ENCODE measurements around the gene HORMAD2.

The HORMAD2 gene

DNA sequence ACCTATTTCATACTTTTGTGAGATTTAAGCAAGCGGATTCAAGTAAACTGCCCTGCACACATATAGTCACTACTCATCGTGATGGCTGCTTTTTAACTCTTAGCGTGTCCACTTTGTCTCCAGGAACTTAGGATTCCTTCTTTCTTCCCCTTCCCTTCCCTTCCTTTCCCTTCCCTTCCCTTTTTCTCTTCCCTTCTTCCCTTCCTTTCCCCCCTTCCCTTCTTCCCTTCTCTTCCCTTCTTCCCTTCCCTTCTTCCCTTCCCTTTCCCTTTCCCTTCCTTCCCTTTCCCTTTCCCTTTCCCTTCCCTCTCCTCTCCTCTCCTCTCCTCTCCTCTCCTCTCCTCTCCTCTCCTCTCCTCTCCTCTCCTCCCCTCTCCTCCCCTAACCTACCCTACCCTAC is 100.4 kb downstream of the HORMAD2 start:
- Mint-ChIP-seq H3K9me3 (no peaks in the 10 kb centered on the region), H3K36me3 (ENCODE audit: low read depth) (peaks cover 2% of the 10 kb centered on the region), H3K4me3 (no peak overlapping the region), H3K27ac (peak overlapping the region; percentile 97), H3K27me3 (no peaks in the 10 kb centered on the region), H3K4me1 (peaks cover 91% of the 10 kb centered on the region)
- ATAC-seq (no peak), DNase-seq (no peak)

DNA sequence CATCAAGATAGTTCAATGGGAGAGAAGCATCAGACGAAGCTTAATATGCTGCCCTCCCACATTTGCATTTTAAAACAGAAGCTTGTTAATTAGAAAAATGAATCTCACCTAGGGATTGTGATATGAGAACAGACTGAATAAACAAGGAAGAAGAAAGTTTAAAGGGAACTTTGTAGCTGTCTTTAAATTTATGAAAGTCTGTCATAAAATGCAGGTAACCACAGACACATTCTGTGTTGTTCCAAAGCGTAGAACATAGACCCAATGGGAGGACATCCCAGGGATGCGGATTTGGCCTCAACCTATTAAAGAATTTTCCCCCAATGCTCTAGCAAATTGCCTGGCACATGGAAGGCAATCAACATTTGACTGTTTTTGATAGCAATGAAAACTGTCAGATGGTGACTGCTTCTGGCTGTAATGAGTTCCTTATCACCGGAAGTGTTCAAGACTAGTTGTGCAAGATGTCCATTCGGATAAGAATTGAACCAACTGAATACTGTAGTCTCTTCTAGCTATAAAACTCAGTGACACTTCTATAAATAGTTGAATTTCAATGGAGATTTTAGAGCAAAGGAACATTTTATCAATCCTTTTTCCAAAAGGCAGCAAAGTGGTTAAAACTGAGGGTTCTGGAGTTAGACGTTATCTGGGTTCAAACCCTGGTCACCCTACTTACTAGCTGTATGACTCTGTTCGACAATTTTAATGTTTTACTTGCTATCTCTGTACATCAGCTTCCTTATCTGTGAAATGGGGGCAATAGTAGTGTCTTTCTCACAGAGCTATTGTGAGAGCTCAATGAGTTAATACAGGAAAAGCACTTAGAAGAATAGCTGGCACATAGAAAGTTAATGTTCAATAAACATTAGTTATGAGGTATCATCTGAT is 101.4 kb downstream of the HORMAD2 start:
- H3K27me3 Mint-ChIP-seq, result no peaks in the 10 kb centered on the region
- peak overlapping the region; percentile 72 for H3K27ac Mint-ChIP-seq
- ATAC-seq (no peak), DNase-seq (no peak)
- no peaks in the 10 kb centered on the region for H3K9me3 Mint-ChIP-seq
- no peak overlapping the region for H3K4me3 Mint-ChIP-seq
- H3K4me1 Mint-ChIP-seq, result peaks cover 92% of the 10 kb centered on the region
- peaks cover 3% of the 10 kb centered on the region for H3K36me3 Mint-ChIP-seq (ENCODE audit: low read depth)

DNA sequence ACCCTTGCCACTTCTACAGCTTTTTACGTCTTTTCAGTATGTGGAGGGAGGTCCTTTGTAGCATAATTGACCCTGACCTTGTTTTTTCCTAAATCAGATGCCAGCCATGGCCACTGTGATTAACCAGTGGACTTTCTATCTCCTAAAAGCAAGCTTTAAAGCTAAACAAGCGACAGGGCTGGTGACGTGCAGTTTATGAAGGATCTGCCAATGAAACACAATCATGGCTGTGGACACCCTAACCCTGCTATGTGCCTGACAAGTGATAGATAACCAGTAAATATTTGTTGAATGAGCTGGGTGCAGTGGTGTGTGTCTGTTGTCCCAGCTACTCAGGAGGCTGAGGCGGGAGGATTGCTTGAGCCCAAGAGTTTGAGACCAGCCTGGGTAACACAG is 102.1 kb downstream of the HORMAD2 start:
- Mint-ChIP-seq H3K27ac (peak overlapping the region; percentile 72), H3K36me3 (ENCODE audit: low read depth) (peaks cover 3% of the 10 kb centered on the region), H3K4me1 (peaks cover 93% of the 10 kb centered on the region), H3K4me3 (no peak overlapping the region), H3K9me3 (no peaks in the 10 kb centered on the region), H3K27me3 (no peaks in the 10 kb centered on the region)
- ATAC-seq, result no peak
- no peak for DNase-seq

GRCh38 chr22:30182815-30183214 is 102.6 kb downstream of the HORMAD2 start:
- no peak for DNase-seq
- peaks cover 93% of the 10 kb centered on the region for H3K4me1 Mint-ChIP-seq
- H3K27me3 Mint-ChIP-seq, result no peaks in the 10 kb centered on the region
- H3K9me3 Mint-ChIP-seq, result no peaks in the 10 kb centered on the region
- ATAC-seq, result no peak
- peaks cover 1% of the 10 kb centered on the region for H3K36me3 Mint-ChIP-seq (ENCODE audit: low read depth)
- peak overlapping the region; percentile 94 for H3K27ac Mint-ChIP-seq
- no peak overlapping the region for H3K4me3 Mint-ChIP-seq

- H3K4me3 Mint-ChIP-seq, result peak overlapping the region; percentile 37
- peaks cover 91% of the 10 kb centered on the region for H3K4me1 Mint-ChIP-seq
Measured at GRCh38 chr22:30183271-30183670, 103.0 kb downstream of the HORMAD2 start.

GRCh38 chr22:30183861-30184278 is 103.6 kb downstream of the HORMAD2 start:
- peaks cover 1% of the 10 kb centered on the region for H3K36me3 Mint-ChIP-seq (ENCODE audit: low read depth)
- H3K27me3 Mint-ChIP-seq, result no peaks in the 10 kb centered on the region
- peak; percentile 74 for ATAC-seq
- peaks cover 91% of the 10 kb centered on the region for H3K4me1 Mint-ChIP-seq
- peak overlapping the region; percentile 94 for H3K27ac Mint-ChIP-seq
- peak overlapping the region; percentile 37 for H3K4me3 Mint-ChIP-seq
- H3K9me3 Mint-ChIP-seq, result no peaks in the 10 kb centered on the region
- DNase-seq, result no peak

More at GRCh38 chr22:30183271-30183670, 103.0 kb downstream of the HORMAD2 start:
- no peak for ATAC-seq
- no peaks in the 10 kb centered on the region for H3K9me3 Mint-ChIP-seq
- H3K27ac Mint-ChIP-seq, result peak overlapping the region; percentile 94
- H3K36me3 Mint-ChIP-seq (ENCODE audit: low read depth), result peaks cover 1% of the 10 kb centered on the region
- no peaks in the 10 kb centered on the region for H3K27me3 Mint-ChIP-seq
- no peak for DNase-seq

GRCh38 chr22:30185129-30185528 is 104.9 kb downstream of the HORMAD2 start:
- DNase-seq, result peak; percentile 38
- no peak overlapping the region for H3K4me3 Mint-ChIP-seq
- peak; percentile 50 for ATAC-seq

GRCh38 chr22:30185549-30185948 is 105.3 kb downstream of the HORMAD2 start:
- no peak overlapping the region for H3K4me3 Mint-ChIP-seq
- H3K36me3 Mint-ChIP-seq (ENCODE audit: low read depth), result peaks cover 1% of the 10 kb centered on the region
- ATAC-seq (no peak), DNase-seq (no peak)
- peak overlapping the region; percentile 94 for H3K27ac Mint-ChIP-seq
- H3K4me1 Mint-ChIP-seq, result peaks cover 89% of the 10 kb centered on the region
- no peaks in the 10 kb centered on the region for H3K27me3 Mint-ChIP-seq
- no peaks in the 10 kb centered on the region for H3K9me3 Mint-ChIP-seq

More at GRCh38 chr22:30185129-30185528, 104.9 kb downstream of the HORMAD2 start:
- H3K36me3 Mint-ChIP-seq (ENCODE audit: low read depth), result peaks cover 1% of the 10 kb centered on the region
- H3K4me1 Mint-ChIP-seq, result peaks cover 89% of the 10 kb centered on the region
- H3K9me3 Mint-ChIP-seq, result no peaks in the 10 kb centered on the region
- H3K27me3 Mint-ChIP-seq, result no peaks in the 10 kb centered on the region
- H3K27ac Mint-ChIP-seq, result peak overlapping the region; percentile 94

DNA sequence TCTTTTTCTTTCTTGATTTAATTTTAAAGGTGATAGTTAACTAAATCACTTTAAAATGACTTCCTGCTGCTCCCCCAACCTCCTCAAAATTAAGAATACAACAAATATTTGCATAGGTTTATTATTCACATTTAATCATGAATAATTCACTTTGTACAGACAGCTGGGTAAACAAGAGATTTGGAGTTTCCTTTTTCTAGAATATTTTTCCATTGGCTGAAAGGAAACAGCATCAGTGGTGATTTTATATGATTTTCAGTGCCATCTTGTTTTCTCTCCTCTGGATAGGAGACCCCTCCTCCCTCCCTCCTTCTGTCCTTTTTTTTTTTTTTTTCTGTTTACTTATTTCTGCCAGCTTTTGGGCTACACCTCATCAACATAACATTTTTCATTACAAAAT is 105.8 kb downstream of the HORMAD2 start:
- H3K4me3 Mint-ChIP-seq, result no peak overlapping the region
- H3K4me1 Mint-ChIP-seq, result peaks cover 91% of the 10 kb centered on the region
- H3K9me3 Mint-ChIP-seq, result no peaks in the 10 kb centered on the region
- no peak for DNase-seq
- H3K36me3 Mint-ChIP-seq (ENCODE audit: low read depth), result peaks cover 1% of the 10 kb centered on the region
- no peak for ATAC-seq
- peak overlapping the region; percentile 78 for H3K27ac Mint-ChIP-seq
- no peaks in the 10 kb centered on the region for H3K27me3 Mint-ChIP-seq

GRCh38 chr22:30186510-30186909 is 106.2 kb downstream of the HORMAD2 start:
- Mint-ChIP-seq H3K27me3 (no peaks in the 10 kb centered on the region), H3K4me1 (peaks cover 91% of the 10 kb centered on the region), H3K9me3 (no peaks in the 10 kb centered on the region), H3K4me3 (no peak overlapping the region), H3K27ac (peak overlapping the region; percentile 78), H3K36me3 (ENCODE audit: low read depth) (peaks cover 1% of the 10 kb centered on the region)
- no peak for ATAC-seq
- DNase-seq, result no peak

- DNase-seq (no peak), ATAC-seq (no peak)
- peaks cover 89% of the 10 kb centered on the region for H3K4me1 Mint-ChIP-seq
- peaks cover 1% of the 10 kb centered on the region for H3K36me3 Mint-ChIP-seq (ENCODE audit: low read depth)
- H3K27ac Mint-ChIP-seq, result peak overlapping the region; percentile 63
- no peaks in the 10 kb centered on the region for H3K9me3 Mint-ChIP-seq
- H3K4me3 Mint-ChIP-seq, result no peak overlapping the region
- H3K27me3 Mint-ChIP-seq, result no peaks in the 10 kb centered on the region
Measured at GRCh38 chr22:30187094-30187493, 106.8 kb downstream of the HORMAD2 start.

DNA sequence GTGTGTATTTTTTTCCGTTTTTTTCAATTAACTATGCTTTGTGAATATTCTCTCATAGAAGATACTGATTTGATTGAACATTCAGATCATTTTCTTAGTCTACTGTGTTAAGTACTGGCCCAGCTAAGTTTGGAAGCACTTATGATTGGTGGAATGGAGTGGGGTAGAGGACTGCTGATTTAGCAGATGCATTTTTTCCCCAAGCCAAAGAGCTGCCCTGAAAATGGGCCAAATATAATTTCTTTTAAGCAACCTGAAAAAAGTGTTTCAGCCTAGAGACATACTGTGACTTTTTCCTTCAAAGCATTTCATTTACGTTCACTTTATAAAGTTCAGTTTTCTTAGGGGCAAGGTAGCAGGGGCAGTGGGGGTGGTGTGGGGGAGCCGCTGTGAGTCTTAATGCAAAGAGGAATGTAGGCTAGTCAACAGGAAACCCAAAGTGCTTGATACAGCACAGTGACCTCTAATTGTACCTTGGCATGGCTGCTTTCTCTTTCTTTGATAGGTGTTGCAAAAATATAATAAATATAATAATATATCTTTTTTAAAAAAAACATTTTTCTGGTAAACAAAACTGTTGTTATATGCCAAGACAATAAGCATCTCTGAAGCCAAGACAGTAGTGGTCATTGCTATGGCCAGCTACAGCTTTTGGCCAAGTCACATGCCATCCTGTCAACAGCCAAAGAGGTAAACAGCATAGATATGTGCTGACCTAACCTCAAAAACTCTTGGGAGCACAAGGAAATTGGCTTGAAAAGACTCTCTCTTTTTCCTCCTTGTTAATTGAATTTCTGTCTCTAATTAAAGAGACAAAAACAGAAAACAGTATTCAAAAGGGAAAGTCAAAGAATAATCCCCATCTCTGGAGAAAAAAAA is 107.5 kb downstream of the HORMAD2 start:
- H3K4me1 Mint-ChIP-seq, result peaks cover 91% of the 10 kb centered on the region
- ATAC-seq (peak; percentile 34), DNase-seq (no peak)
- no peaks in the 10 kb centered on the region for H3K27me3 Mint-ChIP-seq
- peak overlapping the region; percentile 63 for H3K27ac Mint-ChIP-seq
- no peak overlapping the region for H3K4me3 Mint-ChIP-seq
- H3K36me3 Mint-ChIP-seq (ENCODE audit: low read depth), result peaks cover 1% of the 10 kb centered on the region
- H3K9me3 Mint-ChIP-seq, result no peaks in the 10 kb centered on the region

DNA sequence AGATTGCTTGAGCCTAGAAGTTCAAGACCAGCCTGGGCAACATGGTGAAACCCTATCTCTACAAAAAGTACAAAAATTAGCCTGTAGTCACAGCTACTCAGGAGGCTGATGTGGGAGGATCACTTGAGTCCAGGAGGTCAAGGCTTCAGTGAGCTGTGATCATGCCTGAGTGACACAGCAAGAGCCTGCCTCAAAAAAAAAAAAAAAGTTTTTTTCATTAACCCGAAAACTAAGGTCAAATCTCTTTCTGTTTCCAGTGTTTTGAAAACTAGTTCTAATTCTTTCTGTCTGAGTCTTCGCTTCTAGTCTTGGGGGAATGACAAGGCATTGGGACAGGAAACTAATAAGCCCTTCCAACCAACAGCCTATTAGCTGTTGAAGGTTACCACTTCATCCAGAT is 108.6 kb downstream of the HORMAD2 start:
- Mint-ChIP-seq H3K27me3 (no peaks in the 10 kb centered on the region), H3K4me1 (peaks cover 87% of the 10 kb centered on the region), H3K4me3 (no peak overlapping the region), H3K27ac (peak overlapping the region; percentile 48), H3K36me3 (ENCODE audit: low read depth) (peaks cover 1% of the 10 kb centered on the region), H3K9me3 (no peaks in the 10 kb centered on the region)
- ATAC-seq (no peak), DNase-seq (no peak)

DNA sequence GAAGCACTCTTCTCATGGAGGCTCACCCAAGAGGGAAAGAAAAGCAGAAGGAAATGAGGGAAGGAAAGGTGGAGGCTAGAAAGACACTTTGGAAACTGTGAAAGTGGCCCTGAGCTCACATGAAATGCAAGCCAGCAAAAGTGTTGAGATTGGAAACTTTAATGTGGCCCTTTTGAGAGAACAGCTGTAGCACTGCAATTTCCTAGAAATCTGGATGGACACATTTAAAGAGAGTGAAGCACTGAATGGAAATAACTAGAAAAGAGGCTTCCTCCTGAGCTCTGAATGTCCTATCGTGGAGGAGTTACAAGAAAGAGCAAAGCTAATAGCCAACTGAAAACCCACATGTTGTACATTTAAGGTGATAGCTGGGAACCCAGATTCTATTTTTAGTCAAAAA is 110.3 kb downstream of the HORMAD2 start:
- Mint-ChIP-seq H3K4me3 (no peak overlapping the region), H3K27ac (peak overlapping the region; percentile 17), H3K36me3 (ENCODE audit: low read depth) (peaks cover 1% of the 10 kb centered on the region), H3K9me3 (peaks cover 5% of the 10 kb centered on the region), H3K27me3 (no peaks in the 10 kb centered on the region), H3K4me1 (peaks cover 83% of the 10 kb centered on the region)
- no peak for ATAC-seq
- DNase-seq, result no peak
